SW480 (cell line): ENCODE data around the gene DYNC1H1.
"Not testable (repeated sequence)": the region's sequence is repeated elsewhere in the genome, so short reads cannot be mapped to it uniquely, and the experiment has no call there.

Source experiments
- DNase-seq: peaks from one replicate; pipeline ENCODE4 v3.0.0-alpha.2; 2016; ENCODE audit warnings: low spot score

The DYNC1H1 gene

GRCh38 chr14:102064590-102064989 is 100.2 kb downstream of the DYNC1H1 start:
- DNase-seq: not testable (repeated sequence)

GRCh38 chr14:102066041-102066451 is 101.7 kb downstream of the DYNC1H1 start:
- no peak for DNase-seq

GRCh38 chr14:102071283-102071998 is 107.1 kb downstream of the DYNC1H1 start:
- peak; percentile 98 for DNase-seq

- no peak for DNase-seq
These were observed 110.1 kb downstream of the DYNC1H1 start for GRCh38 chr14:102074415-102074964.

- no peak for DNase-seq
These were observed 110.8 kb downstream of the DYNC1H1 start for GRCh38 chr14:102075155-102075554.

- no peak for DNase-seq
These were observed 113.0 kb downstream of the DYNC1H1 start for GRCh38 chr14:102077382-102077709.

GRCh38 chr14:102078361-102078791 is 114.0 kb downstream of the DYNC1H1 start:
- DNase-seq: not testable (repeated sequence)

GRCh38 chr14:102078831-102079699 is 114.7 kb downstream of the DYNC1H1 start:
- no peak for DNase-seq

- DNase-seq: no peak
These were observed 115.3 kb downstream of the DYNC1H1 start for GRCh38 chr14:102079700-102079979.

GRCh38 chr14:102080183-102081080 is 116.1 kb downstream of the DYNC1H1 start:
- DNase-seq: no peak

GRCh38 chr14:102081231-102082080 is 117.1 kb downstream of the DYNC1H1 start:
- no peak for DNase-seq

- not testable (repeated sequence) for DNase-seq
These were observed 120.1 kb downstream of the DYNC1H1 start for GRCh38 chr14:102084522-102084921.

- DNase-seq: no peak
These were observed 120.6 kb downstream of the DYNC1H1 start for GRCh38 chr14:102084931-102085330.

GRCh38 chr14:102085488-102085887 is 121.1 kb downstream of the DYNC1H1 start:
- no peak for DNase-seq

GRCh38 chr14:102085948-102086708 is 121.8 kb downstream of the DYNC1H1 start:
- DNase-seq: peak; percentile 53

GRCh38 chr14:102086709-102086971 is 122.3 kb downstream of the DYNC1H1 start:
- DNase-seq: no peak

GRCh38 chr14:102086972-102087761 is 122.8 kb downstream of the DYNC1H1 start, which contains the start of gene HSP90AA1:
Gene HSP90AA1 (minus strand): TSS chr14:102087044. CDS start chr14:102086378, 666 bp downstream.
- DNase-seq: peak; percentile 92

GRCh38 chr14:102087762-102088011 is 123.3 kb downstream of the DYNC1H1 start:
- DNase-seq: no peak

GRCh38 chr14:102088012-102088792 is 123.8 kb downstream of the DYNC1H1 start:
- no peak for DNase-seq
